Keratinocyte (primary cell): ENCODE results near the gene ARHGAP6.

Experiments
- EZH2 ChIP-seq: IDR thresholded peaks from one replicate; pipeline ENCODE4 v1.6.1; 2012; ENCODE audit warnings: inconsistent platforms, mild to moderate bottlenecking, low read length, moderate library complexity
- TF ChIP-seq, protein P1 (sequence below), 3 experiments: IDR thresholded peaks in 1 of 3; conservative IDR thresholded peaks in 1 of 3; optimal IDR thresholded peaks in 1 of 3; 2 replicates in 2 of 3; 3 replicates in 1 of 3; pipeline versions ENCODE3 to v1.5.1; 2011; ENCODE audit warnings: low read length in 3 of 3, mild to moderate bottlenecking in 3 of 3, moderate library complexity in 2 of 3, control low read depth in 1 of 3, inconsistent platforms in 1 of 3; ENCODE audit not compliant: insufficient read depth in 2 of 3; ENCODE audit errors: extremely low read depth in 1 of 3

DNA sequence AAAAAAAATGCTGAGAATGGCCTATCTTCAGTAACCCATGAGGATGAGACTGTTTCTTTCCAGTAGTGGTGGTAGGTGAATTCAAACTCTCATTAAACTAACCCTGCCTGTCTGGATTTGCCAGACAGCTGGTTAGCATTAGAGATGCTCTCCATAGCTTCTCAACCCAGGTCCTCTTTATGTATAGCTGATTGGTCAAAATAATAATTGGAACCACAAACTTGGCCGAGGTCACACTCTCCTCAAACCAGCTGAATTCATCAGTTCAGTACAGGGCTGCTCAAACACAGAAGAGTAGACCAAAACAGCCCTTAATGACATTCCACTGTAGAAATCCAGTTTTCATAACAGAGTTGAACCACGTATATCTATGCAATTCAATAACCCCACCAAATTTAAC lies 469.2 kb downstream of the ARHGAP6 start:
- no peak for TF ChIP-seq EZH2
- TF ChIP-seq, protein P1, sequence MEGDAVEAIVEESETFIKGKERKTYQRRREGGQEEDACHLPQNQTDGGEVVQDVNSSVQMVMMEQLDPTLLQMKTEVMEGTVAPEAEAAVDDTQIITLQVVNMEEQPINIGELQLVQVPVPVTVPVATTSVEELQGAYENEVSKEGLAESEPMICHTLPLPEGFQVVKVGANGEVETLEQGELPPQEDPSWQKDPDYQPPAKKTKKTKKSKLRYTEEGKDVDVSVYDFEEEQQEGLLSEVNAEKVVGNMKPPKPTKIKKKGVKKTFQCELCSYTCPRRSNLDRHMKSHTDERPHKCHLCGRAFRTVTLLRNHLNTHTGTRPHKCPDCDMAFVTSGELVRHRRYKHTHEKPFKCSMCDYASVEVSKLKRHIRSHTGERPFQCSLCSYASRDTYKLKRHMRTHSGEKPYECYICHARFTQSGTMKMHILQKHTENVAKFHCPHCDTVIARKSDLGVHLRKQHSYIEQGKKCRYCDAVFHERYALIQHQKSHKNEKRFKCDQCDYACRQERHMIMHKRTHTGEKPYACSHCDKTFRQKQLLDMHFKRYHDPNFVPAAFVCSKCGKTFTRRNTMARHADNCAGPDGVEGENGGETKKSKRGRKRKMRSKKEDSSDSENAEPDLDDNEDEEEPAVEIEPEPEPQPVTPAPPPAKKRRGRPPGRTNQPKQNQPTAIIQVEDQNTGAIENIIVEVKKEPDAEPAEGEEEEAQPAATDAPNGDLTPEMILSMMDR (optimal IDR thresholded peaks at IDR 0.05 in 1 of 3, IDR thresholded peaks at IDR 0.05 in 1 of 3, conservative IDR thresholded peaks at IDR 0.05 in 1 of 3; ENCODE audit: extremely low read depth in 1 of 3, insufficient read depth in 2 of 3, low read length in 3 of 3) = no peak
